ENCODE data around the gene GNG7. TPM values are rescaled to one million over a fixed set of nuclear protein-coding genes. Genes with fewer than 3 reads are reported as not detected.

GNG7 gene
- total RNA-seq, 2 experiments from 2014 or later: not detected

Small RNA genes within 50 kb of the gene (microRNA-seq; reads per million reads assigned to microRNA genes)
- gene MIR7850: not detected

Other genes with a start within 250 kb of the GNG7 start
- 100 to 1,000 TPM; 123 to 128 TPM for gene LMNB2, start 245.7 kb downstream of the GNG7 start, total RNA-seq
- gene GADD45B, start 226.6 kb downstream of the GNG7 start, total RNA-seq: 10 to 100 TPM; 63.4 to 79.4 TPM
- not detected for gene DIRAS1, start 18.7 kb upstream of the GNG7 start, total RNA-seq
- 10 to 100 TPM; 36.9 to 41.3 TPM for gene SLC39A3, start 37.3 kb upstream of the GNG7 start, total RNA-seq
- gene SGTA, start 80.6 kb upstream of the GNG7 start, total RNA-seq: 10 to 100 TPM; 49.3 to 58.6 TPM
- 100 to 1,000 TPM; 138 to 139 TPM for gene THOP1, start 82.8 kb upstream of the GNG7 start, total RNA-seq
- gene ZNF554, start 117.2 kb upstream of the GNG7 start, total RNA-seq: 1 to 10 TPM; 1.1 to 1.6 TPM
- gene ZNF555, start 138.8 kb upstream of the GNG7 start, total RNA-seq: 1 to 10 TPM; 2.5 to 3.1 TPM
- not detected for gene ZNF556, start 164.6 kb upstream of the GNG7 start, total RNA-seq
- gene ZNF57, start 198.2 kb upstream of the GNG7 start, total RNA-seq: 1 to 10 TPM; 4.5 to 4.6 TPM
- gene ZNF77, start 242.3 kb upstream of the GNG7 start, total RNA-seq: 1 to 10 TPM; 4.1 to 4.9 TPM